Dedifferentiated amniotic fluid mesenchymal stem cell (primary cell): ENCODE measurements around the gene XK.

Experiments
- DNase-seq: peaks from one replicate; pipeline ENCODE4 v3.0.0-alpha.2; 2016; ENCODE audit errors: extremely low spot score

The XK gene

GRCh38 chrX:37679888-37680287 is 5.7 kb upstream of the XK start:
- DNase-seq = no peak

- DNase-seq = no peak
Observed at GRCh38 chrX:37684426-37684825, 1.2 kb upstream of the XK start.

- DNase-seq = no peak
Observed at GRCh38 chrX:37684973-37685372, 618 bp upstream of the XK start.

GRCh38 chrX:37686369-37686995 is 891 bp downstream of the XK start:
- DNase-seq = no peak

- DNase-seq = no peak
Observed at GRCh38 chrX:37686996-37687395, 1.4 kb downstream of the XK start.

GRCh38 chrX:37690119-37690518 is 4.5 kb downstream of the XK start:
- DNase-seq = no peak

- DNase-seq = no peak
Observed at GRCh38 chrX:37692918-37693317, 7.3 kb downstream of the XK start.

GRCh38 chrX:37697169-37697760 is 11.7 kb downstream of the XK start:
- no peak for DNase-seq

GRCh38 chrX:37701588-37701987 is 16.0 kb downstream of the XK start:
- DNase-seq = no peak

- no peak for DNase-seq
Observed at GRCh38 chrX:37711991-37712390, 26.4 kb downstream of the XK start.

- DNase-seq = no peak
Observed at GRCh38 chrX:37712458-37712857, 26.9 kb downstream of the XK start.

GRCh38 chrX:37714479-37714878 is 28.9 kb downstream of the XK start:
- no peak for DNase-seq

GRCh38 chrX:37716602-37717001 is 31.0 kb downstream of the XK start:
- DNase-seq = no peak

- no peak for DNase-seq
Observed at GRCh38 chrX:37717708-37718107, 32.1 kb downstream of the XK start.

- DNase-seq = no peak
Observed at GRCh38 chrX:37722595-37722994, 37.0 kb downstream of the XK start.

- no peak for DNase-seq
Observed at GRCh38 chrX:37726346-37726745, 40.8 kb downstream of the XK start.

GRCh38 chrX:37745354-37745753 is 59.8 kb downstream of the XK start:
- DNase-seq = peak; percentile 39

- DNase-seq = no peak
Observed at GRCh38 chrX:37745835-37746217, 60.2 kb downstream of the XK start.

GRCh38 chrX:37746218-37746941 is 60.8 kb downstream of the XK start:
- DNase-seq = no peak

- DNase-seq = no peak
Observed at GRCh38 chrX:37746951-37747350, 61.4 kb downstream of the XK start.

GRCh38 chrX:37752281-37752680 is 66.7 kb downstream of the XK start:
- no peak for DNase-seq

- DNase-seq = no peak
Observed at GRCh38 chrX:37752936-37753335, 67.3 kb downstream of the XK start.

- no peak for DNase-seq
Observed at GRCh38 chrX:37753384-37753783, 67.8 kb downstream of the XK start.
